HG02840 (cell line): ENCODE data around the gene GABARAPL2.

Source experiments
- ATAC-seq: cut with Tn5 transposase; IDR thresholded peaks from one replicate; pipeline ENCODE4 v1.9.1; 2021; ENCODE audit warnings: mild to moderate bottlenecking, moderate library complexity, moderate number of reproducible peaks; ENCODE audit not compliant: unreplicated experiment, low FRiP score

The GABARAPL2 gene

GRCh38 chr16:75550211-75550662 lies 15.9 kb upstream of the GABARAPL2 start:
- ATAC-seq = no peak

DNA sequence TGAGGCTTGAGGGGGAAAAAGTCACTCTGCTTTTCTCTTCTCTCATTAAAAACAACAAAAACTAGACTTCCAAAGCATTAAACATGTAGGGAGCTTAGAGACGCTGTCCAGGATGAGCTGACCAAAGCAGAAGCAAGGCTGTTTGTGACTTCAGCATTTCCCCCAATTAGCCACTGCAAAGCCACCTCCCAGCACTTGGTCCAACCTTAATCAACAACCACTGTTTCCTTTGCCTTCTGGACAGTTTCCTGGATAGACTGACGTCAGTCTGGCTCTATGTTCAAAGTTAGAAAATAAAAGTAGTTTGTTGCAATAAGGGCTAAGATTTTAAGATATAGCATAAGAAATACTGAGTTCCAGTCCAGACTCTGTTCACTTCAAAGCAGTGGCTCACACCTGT lies 13.2 kb upstream of the GABARAPL2 start:
- no peak for ATAC-seq

DNA sequence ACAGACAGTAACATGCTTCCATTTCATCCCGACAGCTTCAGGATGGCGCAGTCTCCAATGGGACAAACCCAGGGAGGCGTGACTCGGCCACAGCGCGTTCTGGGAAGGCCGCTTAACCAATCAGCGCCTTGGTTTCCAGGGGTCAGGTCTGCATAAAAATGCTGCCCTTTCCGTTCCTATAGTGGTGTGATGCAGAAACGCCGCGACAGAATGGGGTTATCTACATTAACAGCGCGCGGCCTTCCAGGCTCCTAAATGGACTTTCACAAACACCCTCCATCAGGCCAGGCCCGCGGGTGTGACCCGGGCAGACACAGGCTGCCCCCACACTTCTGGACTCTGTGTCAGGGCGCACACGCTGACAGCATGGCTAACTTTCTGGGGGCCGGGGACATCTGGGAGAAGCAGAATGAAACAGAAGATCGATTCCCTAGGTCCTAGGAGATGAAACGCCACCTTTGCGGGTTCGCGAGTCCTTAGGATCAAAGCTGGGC lies 10.9 kb upstream of the GABARAPL2 start:
- peak; percentile 33 for ATAC-seq

DNA sequence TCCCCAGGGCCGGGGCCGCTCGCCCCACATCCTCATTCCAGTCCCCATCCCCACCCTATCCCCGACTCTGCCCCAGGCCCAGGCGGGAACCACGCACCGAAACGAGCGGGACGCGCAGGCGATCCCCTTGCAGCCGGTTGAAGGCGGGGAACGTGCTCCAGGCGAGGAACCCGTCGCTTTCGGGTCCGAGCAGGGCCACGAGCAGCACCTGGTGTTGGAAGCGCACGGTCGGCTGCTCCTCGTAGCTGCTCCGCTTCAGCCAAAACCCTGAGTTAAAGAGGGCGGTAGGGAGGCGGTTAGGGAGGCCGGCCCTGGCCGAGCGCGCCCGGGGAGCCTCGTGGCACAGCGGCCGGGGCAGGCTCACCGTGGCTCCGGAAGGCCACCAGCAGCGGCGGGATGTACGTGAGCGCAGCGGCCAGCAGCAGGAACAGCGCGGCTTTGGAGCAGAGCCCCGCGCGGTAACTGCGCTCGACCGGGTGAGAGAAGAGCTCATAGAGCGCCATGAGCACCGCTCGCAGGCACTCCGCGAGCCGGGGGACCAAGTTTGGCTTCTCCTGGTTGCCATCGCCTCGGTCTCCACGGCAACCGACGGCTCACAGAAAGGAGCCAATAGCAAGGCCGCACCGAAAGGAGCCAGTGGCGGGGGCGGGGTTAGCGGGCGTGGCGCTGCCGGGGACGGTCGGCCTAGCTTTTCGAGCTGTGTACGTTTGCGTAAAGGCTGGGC lies 10.3 kb upstream of the GABARAPL2 start, which contains the start of gene TMEM231:
Gene TMEM231, minus strand, starts transcription at position 546 of the 724 bp plus-strand sequence. Its CDS starts 43 bp downstream, at position 503.
- peak; percentile 97 for ATAC-seq

- ATAC-seq = no peak
These were observed 9.7 kb upstream of the GABARAPL2 start for GRCh38 chr16:75556431-75556950.

- ATAC-seq = no peak
These were observed 7.3 kb upstream of the GABARAPL2 start for GRCh38 chr16:75558846-75559401.

GRCh38 chr16:75559564-75560372 lies 6.4 kb upstream of the GABARAPL2 start:
- ATAC-seq = no peak

DNA sequence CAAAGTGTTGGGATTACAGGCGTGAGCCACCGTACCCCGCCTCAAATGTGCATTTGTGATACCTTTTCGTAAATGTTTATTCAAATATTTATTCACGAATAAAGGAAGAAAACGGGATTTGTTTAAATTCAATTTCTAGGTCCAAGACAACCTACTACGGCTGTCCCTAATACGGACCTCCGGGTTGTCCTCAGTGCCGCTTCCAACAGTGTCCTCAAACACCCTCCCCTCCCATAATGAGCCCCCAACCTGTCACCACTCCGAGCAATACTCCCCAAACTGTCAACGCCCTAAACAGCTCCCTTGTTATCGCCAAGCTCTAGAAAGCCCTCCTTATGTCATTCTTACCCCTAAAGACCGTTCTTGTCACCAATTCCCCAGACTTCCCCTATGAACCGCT lies 539 bp upstream of the GABARAPL2 start:
- peak; percentile 9 for ATAC-seq

DNA sequence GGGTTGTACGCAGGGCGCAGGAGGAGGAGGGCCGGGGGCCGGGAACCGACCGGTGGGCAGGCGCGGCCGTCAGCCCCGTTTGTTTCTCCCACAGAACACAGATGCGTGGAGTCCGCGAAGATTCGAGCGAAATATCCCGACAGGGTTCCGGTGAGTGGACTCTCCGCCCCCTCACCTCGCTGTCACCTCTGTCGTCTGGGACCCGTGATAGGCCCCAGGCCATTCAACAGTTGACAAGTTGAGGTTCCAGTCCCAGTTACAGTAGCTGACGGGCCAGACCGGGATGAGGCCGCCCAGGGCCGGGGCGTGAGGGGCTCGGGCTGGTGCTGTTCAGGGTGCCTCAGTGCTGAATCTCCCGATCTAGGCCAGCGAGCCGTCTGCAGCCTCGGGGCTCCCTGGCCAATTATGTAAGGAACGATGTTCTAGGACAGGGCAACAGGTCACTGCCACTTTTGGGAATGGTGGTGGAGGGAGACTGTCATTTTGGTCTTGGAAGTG lies 628 bp downstream of the GABARAPL2 start:
- peak; percentile 2 for ATAC-seq

DNA sequence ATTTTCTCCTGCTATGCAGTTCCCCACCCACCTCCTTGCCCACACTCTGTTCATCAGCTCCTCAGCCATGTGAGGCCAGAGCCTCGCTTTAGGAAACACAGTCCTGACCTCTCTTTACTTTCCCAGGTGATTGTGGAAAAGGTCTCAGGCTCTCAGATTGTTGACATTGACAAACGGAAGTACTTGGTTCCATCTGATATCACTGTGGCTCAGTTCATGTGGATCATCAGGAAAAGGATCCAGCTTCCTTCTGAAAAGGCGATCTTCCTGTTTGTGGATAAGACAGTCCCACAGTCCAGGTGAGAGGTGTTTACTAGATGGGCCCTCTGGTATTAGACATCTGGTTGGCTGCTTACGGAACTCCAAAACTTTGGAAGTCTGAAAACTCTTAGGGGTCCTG lies 1.7 kb downstream of the GABARAPL2 start:
- ATAC-seq = no peak

DNA sequence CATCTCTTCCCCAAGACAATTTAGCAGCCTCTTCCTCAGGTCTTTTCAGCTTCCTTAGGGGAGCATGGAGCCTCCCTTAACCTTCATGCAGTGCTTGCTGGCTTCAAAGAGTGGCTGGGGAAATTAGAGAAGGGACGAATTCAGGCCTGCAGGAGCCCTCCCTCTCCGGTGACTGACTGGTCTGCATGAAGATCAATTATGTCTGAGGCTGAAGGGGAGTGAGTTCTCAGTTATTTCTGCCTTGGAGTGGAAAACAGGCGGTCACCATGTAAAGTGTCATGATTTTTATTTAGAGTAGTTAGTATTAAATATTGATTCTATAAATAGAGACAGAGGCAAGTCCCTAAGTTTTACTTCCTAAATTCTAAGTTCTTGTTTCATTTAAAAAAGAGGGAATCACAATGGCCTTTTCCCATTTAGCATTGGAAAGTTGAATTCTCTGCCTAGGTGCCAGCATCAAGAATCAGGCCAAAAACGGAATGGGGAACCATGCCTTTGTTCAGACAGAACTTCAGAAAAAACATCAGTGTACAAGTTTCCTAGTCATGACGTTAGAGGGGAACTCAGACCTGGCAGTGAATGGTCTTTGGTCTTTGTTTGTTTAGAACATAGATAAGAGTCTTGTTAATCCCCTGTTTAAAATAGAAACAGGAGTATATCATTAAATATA lies 4.4 kb downstream of the GABARAPL2 start:
- ATAC-seq = no peak

GRCh38 chr16:75572864-75573542 lies 6.8 kb downstream of the GABARAPL2 start:
- ATAC-seq = no peak

DNA sequence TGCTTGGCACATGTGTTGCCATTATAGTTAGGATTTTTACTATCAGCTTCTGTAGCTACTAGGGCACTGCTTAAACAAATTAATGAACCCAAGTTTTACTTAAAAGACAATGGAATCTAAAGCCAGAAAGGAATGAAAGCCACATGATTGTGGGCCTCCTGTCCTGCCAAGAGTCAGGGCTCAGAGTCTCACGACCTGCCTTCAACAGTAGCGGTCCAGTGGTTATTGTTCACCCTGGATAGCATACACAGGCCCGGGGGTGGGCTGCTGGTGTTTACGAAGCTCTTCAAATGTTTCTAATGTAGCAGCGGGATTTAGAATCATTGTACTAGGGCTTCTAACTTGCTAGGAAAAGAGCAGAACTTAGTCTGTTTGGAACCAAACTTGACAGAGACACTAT lies 7.8 kb downstream of the GABARAPL2 start:
- ATAC-seq = no peak

- no peak for ATAC-seq
These were observed 9.8 kb downstream of the GABARAPL2 start for GRCh38 chr16:75575958-75576357.

GRCh38 chr16:75576384-75576811 lies 10.2 kb downstream of the GABARAPL2 start:
- no peak for ATAC-seq

DNA sequence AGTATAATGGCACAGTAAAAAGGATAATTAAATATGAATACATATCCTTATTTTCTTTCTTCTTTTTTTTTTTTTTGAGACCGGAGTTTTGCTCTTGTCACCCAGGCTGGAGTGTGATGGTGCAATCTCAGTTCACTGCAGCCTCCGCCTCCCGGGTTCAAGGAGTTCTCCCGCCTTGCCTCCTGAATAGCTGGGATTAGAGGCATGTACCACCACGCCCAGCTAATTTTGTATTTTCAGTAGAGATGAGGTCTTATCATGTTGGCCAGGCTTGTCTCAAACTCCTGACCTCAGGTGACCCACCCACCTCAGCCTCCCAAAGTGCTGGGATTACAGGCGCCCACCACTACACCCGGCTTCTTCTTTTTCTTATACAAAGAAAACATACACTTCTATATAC lies 12.0 kb downstream of the GABARAPL2 start:
- no peak for ATAC-seq

DNA sequence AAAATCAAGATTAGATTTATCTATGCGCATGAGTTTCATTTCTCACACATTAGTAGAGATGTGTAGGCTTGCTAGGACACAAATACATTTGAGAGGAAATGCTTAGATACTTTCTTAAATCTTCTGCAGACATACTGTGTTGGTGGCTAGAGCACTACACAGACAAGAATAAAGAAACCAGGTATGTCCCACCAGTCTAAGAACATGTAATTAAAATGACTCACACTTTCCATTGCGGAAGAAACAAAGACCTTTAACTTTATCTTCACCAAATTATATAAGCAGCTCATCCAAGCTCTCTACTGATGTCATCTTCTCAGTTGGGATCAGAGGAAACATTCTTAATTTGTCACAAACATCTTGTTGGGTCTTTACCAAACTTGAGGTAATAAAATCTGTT lies 12.5 kb downstream of the GABARAPL2 start:
- no peak for ATAC-seq

DNA sequence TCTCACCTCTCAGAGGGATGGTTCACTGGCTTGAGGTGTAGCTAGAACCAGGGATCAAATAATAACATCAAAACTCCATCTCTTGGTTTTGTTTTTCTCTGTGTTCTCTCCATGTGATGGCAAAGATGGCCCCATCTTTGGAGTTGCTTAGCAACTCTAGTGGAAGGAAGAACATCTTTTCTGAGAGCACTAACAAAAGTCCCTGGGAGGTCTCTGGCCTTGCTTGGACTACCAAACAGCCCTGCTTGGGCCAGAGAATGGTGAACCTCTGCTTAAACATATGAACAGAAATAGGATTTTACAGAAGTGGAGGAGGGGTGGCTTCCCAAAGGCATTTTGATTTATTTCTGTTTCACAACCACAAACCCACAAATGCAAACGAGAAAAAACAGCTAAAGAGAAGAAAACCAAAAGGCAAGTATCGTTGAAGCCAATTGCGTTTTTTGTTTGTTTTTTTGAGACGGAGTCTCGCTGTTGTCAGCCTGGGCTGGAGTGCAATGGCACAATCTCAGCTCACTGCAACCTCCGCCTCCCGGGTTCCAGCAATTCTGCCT lies 13.2 kb downstream of the GABARAPL2 start:
- ATAC-seq = no peak

GRCh38 chr16:75584108-75584507 lies 17.9 kb downstream of the GABARAPL2 start:
- ATAC-seq = no peak
